Activated CD8-positive, alpha-beta memory T cell treated with anti-CD3 and anti-CD28 coated beads for 48 hours (primary cell): ENCODE measurements around the gene GRIN1.

Source experiments
- DNase-seq, 3 experiments: peaks; one replicate each; pipeline ENCODE4 v3.0.0-alpha.2; 2020; ENCODE audit warnings: low read depth in 2 of 3, low spot score in 2 of 3

The GRIN1 gene

GRCh38 chr9:137138722-137139467 is at the start of gene GRIN1:
Gene GRIN1 (plus strand): TSS chr9:137139154. CDS start chr9:137139487, 333 bp downstream.
- no peak for DNase-seq

GRCh38 chr9:137089232-137089947 is 49.6 kb upstream of the GRIN1 start:
- no peak for DNase-seq

- DNase-seq: peak; percentile 55 to 65 (median 60)
These were observed 43.1 kb upstream of the GRIN1 start for GRCh38 chr9:137095664-137096517.

GRCh38 chr9:137096785-137097546 is 42.0 kb upstream of the GRIN1 start:
- no peak for DNase-seq

- no peak for DNase-seq
These were observed 41.0 kb upstream of the GRIN1 start for GRCh38 chr9:137097761-137098462.

GRCh38 chr9:137099231-137099630 is 39.7 kb upstream of the GRIN1 start:
- no peak for DNase-seq

GRCh38 chr9:137103206-137103999 is 35.6 kb upstream of the GRIN1 start:
- DNase-seq: no peak

GRCh38 chr9:137105814-137106661 is 32.9 kb upstream of the GRIN1 start:
- DNase-seq: no peak

- no peak for DNase-seq
These were observed 32.2 kb upstream of the GRIN1 start for GRCh38 chr9:137106662-137107250.

GRCh38 chr9:137107312-137107921 is 31.5 kb upstream of the GRIN1 start:
- no peak for DNase-seq

GRCh38 chr9:137107982-137108381 is 31.0 kb upstream of the GRIN1 start:
- DNase-seq: no peak

- no peak for DNase-seq
These were observed 30.2 kb upstream of the GRIN1 start for GRCh38 chr9:137108608-137109249.

GRCh38 chr9:137109250-137110146 is 29.5 kb upstream of the GRIN1 start:
- DNase-seq: no peak

- DNase-seq: no peak
These were observed 28.6 kb upstream of the GRIN1 start for GRCh38 chr9:137110147-137110910.
